IMR-90 (cell line): ENCODE measurements around the gene C10orf90.

Source experiments
- BHLHE40 ChIP-seq: fragments of 150-350 bp; IDR thresholded peaks from 2 replicates; pipeline ENCODE4 v1.6.1; 2016; ENCODE audit warnings: mild to moderate bottlenecking, low read depth, low read length
- CEBPB ChIP-seq: IDR thresholded peaks from 2 replicates; pipeline ENCODE4 v1.6.1; 2012; ENCODE audit warnings: low read depth, low read length, improper control_type of control experiment
- FOS ChIP-seq: fragments of 150-350 bp; IDR thresholded peaks from 2 replicates; pipeline ENCODE4 v1.6.1; 2016; ENCODE audit warnings: low read depth, low read length
- MAFK ChIP-seq: IDR thresholded peaks from 2 replicates; pipeline ENCODE4 v1.6.1; 2012; ENCODE audit warnings: low read depth, low read length, improper control_type of control experiment
- MXI1 ChIP-seq: IDR thresholded peaks from 2 replicates; pipeline ENCODE4 v1.6.1; 2012; ENCODE audit warnings: low read depth, mild to moderate bottlenecking, low read length, moderate library complexity, borderline replicate concordance
- POLR2A ChIP-seq: IDR thresholded peaks from 2 replicates; pipeline ENCODE4 v1.6.1; 2012; ENCODE audit warnings: mild to moderate bottlenecking, low read depth, low read length
- RAD21 ChIP-seq: IDR thresholded peaks from 2 replicates; pipeline ENCODE4 v1.6.1; 2012; ENCODE audit warnings: low read length, improper control_type of control experiment
- RCOR1 ChIP-seq: IDR thresholded peaks from 2 replicates; pipeline ENCODE4 v1.6.1; 2012; ENCODE audit warnings: mild to moderate bottlenecking, low read length, improper control_type of control experiment; ENCODE audit not compliant: insufficient replicate concordance
- RFX5 ChIP-seq: IDR thresholded peaks from 2 replicates; pipeline ENCODE4 v1.8.0; 2012; ENCODE audit warnings: low read depth, mild to moderate bottlenecking, low read length, moderate library complexity
- SMC3 ChIP-seq: fragments of 150-350 bp; IDR thresholded peaks from 2 replicates; pipeline ENCODE4 v1.6.1; 2016; ENCODE audit warnings: low read depth, mild to moderate bottlenecking, antibody characterized with exemption, low read length, moderate library complexity
- TF ChIP-seq, protein P1 (sequence below): fragments of 150-350 bp; IDR thresholded peaks from 2 replicates; pipeline ENCODE4 v1.6.1; 2017; ENCODE audit warnings: mild to moderate bottlenecking, antibody characterized with exemption, low read length, low read depth
- TF ChIP-seq, protein P2 (sequence below): conservative IDR thresholded peaks from 2 replicates; pipeline ENCODE4 v1.5.1; 2012; ENCODE audit warnings: mild to moderate bottlenecking, low read depth, low read length, improper control_type of control experiment

DNA sequence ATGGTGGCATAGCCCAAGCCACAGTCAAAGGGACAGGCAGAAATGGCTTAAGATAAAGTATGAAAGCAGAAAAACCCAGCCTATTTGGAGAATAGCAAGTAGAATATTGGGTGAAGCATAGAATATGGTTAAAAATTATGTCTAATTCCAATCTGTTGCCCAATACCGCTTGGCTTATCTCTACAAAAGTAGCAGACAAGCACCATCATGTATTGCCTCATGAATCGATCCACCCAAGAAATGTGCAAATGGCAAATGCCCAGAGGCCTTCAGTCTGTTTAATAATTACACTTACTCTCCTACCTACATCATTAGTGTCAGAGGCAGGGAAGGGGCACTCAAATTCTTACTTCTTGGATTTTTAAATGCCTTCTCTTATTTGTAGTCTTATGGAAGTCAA lies 151.3 kb downstream of the C10orf90 start:
- TF ChIP-seq, protein P1, sequence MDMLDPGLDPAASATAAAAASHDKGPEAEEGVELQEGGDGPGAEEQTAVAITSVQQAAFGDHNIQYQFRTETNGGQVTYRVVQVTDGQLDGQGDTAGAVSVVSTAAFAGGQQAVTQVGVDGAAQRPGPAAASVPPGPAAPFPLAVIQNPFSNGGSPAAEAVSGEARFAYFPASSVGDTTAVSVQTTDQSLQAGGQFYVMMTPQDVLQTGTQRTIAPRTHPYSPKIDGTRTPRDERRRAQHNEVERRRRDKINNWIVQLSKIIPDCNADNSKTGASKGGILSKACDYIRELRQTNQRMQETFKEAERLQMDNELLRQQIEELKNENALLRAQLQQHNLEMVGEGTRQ = no peak
- TF ChIP-seq POLR2A (no peak), RCOR1 (no peak), RFX5 (no peak), RAD21 (no peak), MAFK (no peak), CEBPB (no peak), SMC3 (no peak), FOS (no peak), MXI1 (no peak), BHLHE40 (no peak)
- TF ChIP-seq, protein P2, sequence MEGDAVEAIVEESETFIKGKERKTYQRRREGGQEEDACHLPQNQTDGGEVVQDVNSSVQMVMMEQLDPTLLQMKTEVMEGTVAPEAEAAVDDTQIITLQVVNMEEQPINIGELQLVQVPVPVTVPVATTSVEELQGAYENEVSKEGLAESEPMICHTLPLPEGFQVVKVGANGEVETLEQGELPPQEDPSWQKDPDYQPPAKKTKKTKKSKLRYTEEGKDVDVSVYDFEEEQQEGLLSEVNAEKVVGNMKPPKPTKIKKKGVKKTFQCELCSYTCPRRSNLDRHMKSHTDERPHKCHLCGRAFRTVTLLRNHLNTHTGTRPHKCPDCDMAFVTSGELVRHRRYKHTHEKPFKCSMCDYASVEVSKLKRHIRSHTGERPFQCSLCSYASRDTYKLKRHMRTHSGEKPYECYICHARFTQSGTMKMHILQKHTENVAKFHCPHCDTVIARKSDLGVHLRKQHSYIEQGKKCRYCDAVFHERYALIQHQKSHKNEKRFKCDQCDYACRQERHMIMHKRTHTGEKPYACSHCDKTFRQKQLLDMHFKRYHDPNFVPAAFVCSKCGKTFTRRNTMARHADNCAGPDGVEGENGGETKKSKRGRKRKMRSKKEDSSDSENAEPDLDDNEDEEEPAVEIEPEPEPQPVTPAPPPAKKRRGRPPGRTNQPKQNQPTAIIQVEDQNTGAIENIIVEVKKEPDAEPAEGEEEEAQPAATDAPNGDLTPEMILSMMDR = no peak
